KMS-11 (cell line): ENCODE results near the gene DYNLL2.

Source experiments
- H2AFZ ChIP-seq: fragments of 200-600 bp; sonication (generic); 2 replicates; pipeline ENCODE4 v1.6.1; 2016; ENCODE audit warnings: antibody characterized with exemption, mixed run types, low read depth
- H3K27ac ChIP-seq: fragments of 200-600 bp; sonication (generic); 2 replicates; pipeline ENCODE4 v1.6.1; 2016; ENCODE audit warnings: mild to moderate bottlenecking, mixed run types
- H3K27me3 ChIP-seq: fragments of 200-600 bp; sonication (generic); 2 replicates; pipeline ENCODE4 v1.6.1; 2017; ENCODE audit warnings: mild to moderate bottlenecking, low read depth, mixed run types, moderate library complexity; ENCODE audit not compliant: insufficient read depth
- H3K36me3 ChIP-seq: fragments of 200-600 bp; sonication (generic); 2 replicates; pipeline ENCODE4 v1.6.1; 2017; ENCODE audit warnings: mild to moderate bottlenecking, mixed run types; ENCODE audit not compliant: insufficient read depth
- H3K4me1 ChIP-seq: fragments of 200-600 bp; sonication (generic); 2 replicates; pipeline ENCODE4 v1.6.1; 2016; ENCODE audit warnings: mild to moderate bottlenecking, low read depth, mixed run types; ENCODE audit not compliant: poor library complexity, severe bottlenecking
- H3K4me2 ChIP-seq: fragments of 200-600 bp; sonication (generic); 2 replicates; pipeline ENCODE4 v1.7.0; 2016; ENCODE audit warnings: mild to moderate bottlenecking, mixed run types
- H3K4me3 ChIP-seq: fragments of 200-600 bp; sonication (generic); IDR thresholded peaks from 2 replicates; pipeline ENCODE4 v1.6.1; 2017; ENCODE audit warnings: low read depth, low read length, mixed read lengths; ENCODE audit not compliant: insufficient read depth
- H3K79me2 ChIP-seq: fragments of 200-600 bp; sonication (generic); 2 replicates; pipeline ENCODE4 v1.6.1; 2016; ENCODE audit warnings: low read depth, mixed run types; ENCODE audit not compliant: insufficient read depth
- H3K9ac ChIP-seq: fragments of 200-600 bp; sonication (generic); 2 replicates; pipeline ENCODE4 v1.6.1; 2016; ENCODE audit warnings: mild to moderate bottlenecking, mixed run types
- H4K20me1 ChIP-seq: fragments of 200-600 bp; sonication (generic); 2 replicates; pipeline ENCODE4 v1.6.1; 2016; ENCODE audit warnings: mild to moderate bottlenecking, mixed run types; ENCODE audit not compliant: insufficient read depth
- TF ChIP-seq, protein P1 (sequence below): fragments of 200-600 bp; sonication (generic); conservative IDR thresholded peaks from 2 replicates; pipeline ENCODE4 v1.6.1; 2017; ENCODE audit warnings: low read depth, mild to moderate bottlenecking, antibody characterized with exemption, low read length, moderate library complexity, mixed read lengths

Gene DYNLL2

DNA sequence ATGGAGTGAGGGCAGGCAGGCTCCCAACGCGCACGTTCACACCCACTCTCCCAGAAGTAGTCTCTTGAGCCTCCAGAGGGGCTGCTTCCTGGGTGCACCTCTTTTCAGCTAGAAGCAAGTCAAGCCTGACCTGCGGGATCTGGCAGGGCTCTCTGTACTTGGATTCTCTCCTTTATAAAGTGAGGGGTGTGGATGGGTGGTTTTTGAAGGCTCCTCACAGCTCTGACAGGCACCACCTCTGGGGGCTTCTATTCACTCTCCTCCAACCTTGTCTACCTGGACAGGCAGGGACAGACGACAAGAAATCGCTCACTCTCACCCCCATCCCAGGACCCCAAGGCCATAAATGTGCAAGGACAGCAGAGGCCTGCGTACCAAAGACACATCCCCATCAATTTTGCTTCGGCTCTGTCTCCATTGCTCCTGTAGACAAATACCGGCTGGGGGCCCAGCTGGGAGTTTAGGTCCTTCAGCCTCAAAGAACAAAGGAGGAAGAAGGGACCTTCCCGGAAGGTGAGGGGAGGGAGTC, 814 bp upstream of the DYNLL2 start:
- H3K27me3 ChIP-seq = no peaks in the 10 kb centered on the region
- H3K79me2 ChIP-seq = peaks cover 38% of the 10 kb centered on the region
- peaks cover 29% of the 10 kb centered on the region; the same call in 1 of the 2 replicates for H4K20me1 ChIP-seq
- peak overlapping the region; percentile 92 for H2AFZ ChIP-seq
- H3K36me3 ChIP-seq = no peaks in the 10 kb centered on the region
- no peak overlapping the region for H3K4me3 ChIP-seq
- peak overlapping the region; percentile 23; the same call in 1 of the 2 replicates for H3K27ac ChIP-seq
- TF ChIP-seq, protein P1, sequence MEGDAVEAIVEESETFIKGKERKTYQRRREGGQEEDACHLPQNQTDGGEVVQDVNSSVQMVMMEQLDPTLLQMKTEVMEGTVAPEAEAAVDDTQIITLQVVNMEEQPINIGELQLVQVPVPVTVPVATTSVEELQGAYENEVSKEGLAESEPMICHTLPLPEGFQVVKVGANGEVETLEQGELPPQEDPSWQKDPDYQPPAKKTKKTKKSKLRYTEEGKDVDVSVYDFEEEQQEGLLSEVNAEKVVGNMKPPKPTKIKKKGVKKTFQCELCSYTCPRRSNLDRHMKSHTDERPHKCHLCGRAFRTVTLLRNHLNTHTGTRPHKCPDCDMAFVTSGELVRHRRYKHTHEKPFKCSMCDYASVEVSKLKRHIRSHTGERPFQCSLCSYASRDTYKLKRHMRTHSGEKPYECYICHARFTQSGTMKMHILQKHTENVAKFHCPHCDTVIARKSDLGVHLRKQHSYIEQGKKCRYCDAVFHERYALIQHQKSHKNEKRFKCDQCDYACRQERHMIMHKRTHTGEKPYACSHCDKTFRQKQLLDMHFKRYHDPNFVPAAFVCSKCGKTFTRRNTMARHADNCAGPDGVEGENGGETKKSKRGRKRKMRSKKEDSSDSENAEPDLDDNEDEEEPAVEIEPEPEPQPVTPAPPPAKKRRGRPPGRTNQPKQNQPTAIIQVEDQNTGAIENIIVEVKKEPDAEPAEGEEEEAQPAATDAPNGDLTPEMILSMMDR = no peak
- H3K4me2 ChIP-seq = peak overlapping the region; percentile 48
- peak overlapping the region; percentile 19; the same call in 1 of the 2 replicates for H3K9ac ChIP-seq
- H3K4me1 ChIP-seq = peaks cover 22% of the 10 kb centered on the region

DNA sequence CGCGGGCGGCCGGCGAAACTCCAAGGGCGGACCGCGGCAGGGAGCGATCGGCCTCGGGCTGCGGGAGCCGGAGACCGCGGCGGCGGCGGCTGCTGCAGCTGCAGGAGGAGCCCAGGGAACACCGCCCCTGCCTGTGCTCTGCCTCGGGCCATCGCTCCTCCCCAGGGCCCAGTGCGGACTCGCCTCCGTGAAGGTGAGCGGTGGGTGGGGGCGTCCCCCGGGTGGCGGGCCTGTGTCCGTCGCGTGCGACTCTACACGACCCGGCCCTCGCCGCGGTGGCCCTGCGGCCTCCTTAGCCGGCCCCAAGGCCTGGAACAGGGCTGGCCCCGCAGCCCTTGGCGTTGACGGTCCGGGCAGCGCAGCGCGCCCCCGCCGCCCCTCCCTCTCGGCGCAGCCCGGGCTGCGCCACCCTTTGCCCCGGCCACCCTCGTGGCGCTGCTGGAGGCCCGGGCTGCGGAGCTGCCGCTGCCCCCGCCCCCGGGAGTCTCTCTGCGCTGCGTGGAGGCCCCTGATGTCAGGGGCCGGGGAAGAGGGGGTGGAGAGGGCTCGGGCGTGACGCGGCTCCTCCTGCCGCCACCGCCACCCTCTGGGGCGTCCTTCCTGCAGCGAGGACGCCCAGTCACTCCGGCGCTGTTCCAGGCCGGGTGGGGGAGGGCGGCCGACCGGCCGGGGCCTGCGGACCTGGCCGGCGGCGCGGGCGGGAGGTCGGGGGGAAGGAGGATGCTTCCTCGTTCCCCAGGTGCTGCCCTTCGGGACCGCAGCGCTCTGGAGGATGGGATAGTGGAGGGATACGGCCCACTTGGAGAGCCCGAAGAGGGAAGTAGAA, 485 bp downstream of the DYNLL2 start:
- peak overlapping the region; percentile 31; the same call in 1 of the 2 replicates for H2AFZ ChIP-seq
- H3K27me3 ChIP-seq = no peaks in the 10 kb centered on the region
- H3K79me2 ChIP-seq = peaks cover 50% of the 10 kb centered on the region
- H3K27ac ChIP-seq = peak overlapping the region; percentile 40
- H4K20me1 ChIP-seq = peaks cover 37% of the 10 kb centered on the region; the same call in 1 of the 2 replicates
- peak overlapping the region; percentile 75 for H3K4me2 ChIP-seq
- H3K36me3 ChIP-seq = no peaks in the 10 kb centered on the region
- peaks cover 22% of the 10 kb centered on the region for H3K4me1 ChIP-seq
- H3K9ac ChIP-seq = peak overlapping the region; percentile 67
- no peak overlapping the region for H3K4me3 ChIP-seq
- TF ChIP-seq, protein P1 = no peak

GRCh38 chr17:58084317-58084981, 1.2 kb downstream of the DYNLL2 start:
- peaks cover 50% of the 10 kb centered on the region for H3K79me2 ChIP-seq
- H3K27ac ChIP-seq = peak overlapping the region; percentile 40; the same call in 1 of the 2 replicates
- peaks cover 22% of the 10 kb centered on the region for H3K4me1 ChIP-seq
- H3K4me3 ChIP-seq = no peak overlapping the region
- H3K27me3 ChIP-seq = no peaks in the 10 kb centered on the region
- peaks cover 37% of the 10 kb centered on the region; the same call in 1 of the 2 replicates for H4K20me1 ChIP-seq
- H3K9ac ChIP-seq = peak overlapping the region; percentile 67; the same call in 1 of the 2 replicates
- H3K36me3 ChIP-seq = no peaks in the 10 kb centered on the region; the same call in 1 of the 2 replicates
- no peak overlapping the region for H2AFZ ChIP-seq
- TF ChIP-seq, protein P1 = peak; percentile 70
- peak overlapping the region; percentile 75 for H3K4me2 ChIP-seq

DNA sequence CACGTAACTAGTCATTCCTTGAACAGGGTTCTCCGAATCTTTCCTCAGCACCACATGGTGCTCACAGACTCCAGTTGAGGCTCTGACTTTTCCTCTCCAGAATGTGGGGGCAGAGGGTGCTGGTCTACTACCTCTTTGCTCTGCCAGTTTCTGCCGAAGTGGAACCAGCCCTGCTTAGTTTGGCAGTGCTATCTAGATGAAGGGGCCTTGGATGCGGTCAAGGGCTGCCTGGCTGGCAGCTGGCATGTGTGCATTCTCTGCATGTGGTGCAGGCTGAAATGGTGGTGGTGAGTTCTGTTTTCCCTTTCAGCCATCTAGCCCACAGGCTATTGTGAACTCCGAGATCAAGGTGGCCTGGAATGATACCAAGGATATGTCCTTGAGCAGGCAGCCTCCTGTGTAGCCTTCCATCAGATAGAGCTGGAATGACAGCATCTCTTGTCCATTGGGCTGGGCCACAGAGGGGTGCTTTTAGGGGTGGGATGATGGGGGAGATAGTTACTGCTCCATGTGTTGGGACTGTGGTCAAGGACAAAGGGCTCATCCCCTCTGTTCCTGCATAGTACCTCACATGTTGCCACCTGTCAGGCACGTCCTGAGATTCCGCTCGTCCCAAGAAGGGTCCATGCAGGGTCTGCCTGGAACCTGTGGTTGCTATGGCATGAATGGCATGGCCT, 2.0 kb downstream of the DYNLL2 start:
- Histone ChIP-seq H3K36me3 (no peaks in the 10 kb centered on the region; the same call in 1 of the 2 replicates), H3K4me1 (peaks cover 22% of the 10 kb centered on the region), H3K27ac (no peak overlapping the region), H3K27me3 (no peaks in the 10 kb centered on the region), H3K9ac (no peak overlapping the region), H3K4me2 (peak overlapping the region; percentile 75), H4K20me1 (peaks cover 41% of the 10 kb centered on the region; the same call in 1 of the 2 replicates), H3K4me3 (no peak overlapping the region), H3K79me2 (peaks cover 50% of the 10 kb centered on the region), H2AFZ (no peak overlapping the region)
- TF ChIP-seq, protein P1 = peak; percentile 31
